HFFc6 (cell line): ENCODE results near the gene SLC25A43. TPM values are rescaled to one million over a fixed set of nuclear protein-coding genes. Genes with fewer than 3 reads are reported as not detected.
A peak's percentile ranks its signal among the peaks of the same experiment; 100 is the strongest.

Experiments used
- DNase-seq: peaks from one replicate; pipeline ENCODE4 v3.0.0-alpha.2; 2018
- H3K27ac Mint-ChIP-seq: 2 replicates; pipeline ENCODE4 v1.8.0; 2020; ENCODE audit warnings: mild to moderate bottlenecking, mixed read lengths
- H3K27me3 Mint-ChIP-seq: 2 replicates; pipeline ENCODE4 v1.8.0; 2021; ENCODE audit warnings: mild to moderate bottlenecking, moderate library complexity, mixed read lengths; ENCODE audit not compliant: insufficient read depth
- H3K36me3 Mint-ChIP-seq: 2 replicates; pipeline ENCODE4 v1.8.0; 2021; ENCODE audit warnings: low read depth, mixed read lengths
- H3K4me1 Mint-ChIP-seq: 2 replicates; pipeline ENCODE4 v1.8.0; 2020; ENCODE audit warnings: low read depth, mixed read lengths
- H3K4me3 Mint-ChIP-seq: 2 replicates; pipeline ENCODE4 v1.8.0; 2020; ENCODE audit warnings: mild to moderate bottlenecking, moderate library complexity, mixed read lengths
- H3K9me3 Mint-ChIP-seq: 2 replicates; pipeline ENCODE4 v1.8.0; 2020; ENCODE audit warnings: mild to moderate bottlenecking, mixed read lengths
- CTCF ChIP-seq: fragments of 200-600 bp; sonication (generic); IDR thresholded peaks from 2 replicates; pipeline ENCODE4 v1.5.0; 2021; ENCODE audit warnings: antibody characterized with exemption, mild to moderate bottlenecking
- total RNA-seq, 6 experiments: library from RNA; stranded (reverse); fragmentation: NEBNext Ultra II Directional; extraction: Animal tissue kit (Norgen Biotek cat#: 25700); gene quantifications; 2 replicates in 1 of 6; 3 replicates in 5 of 6; pipeline ENCODE4 v1.2.3, GENCODE V29; 2021

SLC25A43 gene
- total RNA-seq, 6 experiments from 2014 or later: 19.4 to 26.0 (median 22.7) TPM

- no peaks in the 10 kb centered on the region for H3K36me3 Mint-ChIP-seq
- H3K4me3 Mint-ChIP-seq: no peak overlapping the region
- TF ChIP-seq CTCF: no peak
- H3K27me3 Mint-ChIP-seq: no peaks in the 10 kb centered on the region; the same call in 1 of the 2 replicates
- no peak overlapping the region for H3K27ac Mint-ChIP-seq
- no peak for DNase-seq
- H3K4me1 Mint-ChIP-seq: peaks cover 28% of the 10 kb centered on the region
- H3K9me3 Mint-ChIP-seq: no peaks in the 10 kb centered on the region
Observed at GRCh38 chrX:119478504-119478903, 79.4 kb downstream of the SLC25A43 start.

GRCh38 chrX:119479845-119480244 is 80.7 kb downstream of the SLC25A43 start:
- no peak overlapping the region for H3K4me3 Mint-ChIP-seq
- no peaks in the 10 kb centered on the region for H3K9me3 Mint-ChIP-seq
- no peak for DNase-seq
- no peaks in the 10 kb centered on the region for H3K36me3 Mint-ChIP-seq
- H3K27me3 Mint-ChIP-seq: no peaks in the 10 kb centered on the region; the same call in 1 of the 2 replicates
- H3K4me1 Mint-ChIP-seq: peaks cover 28% of the 10 kb centered on the region
- TF ChIP-seq CTCF: no peak
- H3K27ac Mint-ChIP-seq: no peak overlapping the region

- Mint-ChIP-seq H3K4me3 (no peak overlapping the region), H3K27me3 (peaks cover 4% of the 10 kb centered on the region; the same call in 1 of the 2 replicates), H3K4me1 (peaks cover 12% of the 10 kb centered on the region), H3K36me3 (no peaks in the 10 kb centered on the region), H3K27ac (no peak overlapping the region), H3K9me3 (no peaks in the 10 kb centered on the region)
- TF ChIP-seq CTCF: no peak
- no peak for DNase-seq
Observed at GRCh38 chrX:119481323-119481801, 82.2 kb downstream of the SLC25A43 start.

- Mint-ChIP-seq H3K9me3 (no peaks in the 10 kb centered on the region), H3K27me3 (peaks cover 4% of the 10 kb centered on the region), H3K4me3 (peak overlapping the region; percentile 82), H3K36me3 (no peaks in the 10 kb centered on the region), H3K4me1 (peaks cover 10% of the 10 kb centered on the region), H3K27ac (peak overlapping the region; percentile 58; the same call in 1 of the 2 replicates)
- no peak for TF ChIP-seq CTCF
- DNase-seq: no peak
Observed at GRCh38 chrX:119482041-119482440, 82.9 kb downstream of the SLC25A43 start.

- peaks cover 4% of the 10 kb centered on the region for H3K27me3 Mint-ChIP-seq
- peaks cover 6% of the 10 kb centered on the region for H3K4me1 Mint-ChIP-seq
- peak; percentile 45 for DNase-seq
- H3K36me3 Mint-ChIP-seq: no peaks in the 10 kb centered on the region
- peak overlapping the region; percentile 82 for H3K4me3 Mint-ChIP-seq
- H3K27ac Mint-ChIP-seq: peak overlapping the region; percentile 58; the same call in 1 of the 2 replicates
- no peaks in the 10 kb centered on the region for H3K9me3 Mint-ChIP-seq
- TF ChIP-seq CTCF: peak; percentile 76
Observed at GRCh38 chrX:119482481-119483480, 83.6 kb downstream of the SLC25A43 start.
